Retina (tissue), 1 donor: Measurements from ENCODE around the gene ABCA13.

Source experiments
- DNase-seq: peaks from one replicate; pipeline ENCODE4 v3.0.0-alpha.2; 2016

The ABCA13 gene

DNA sequence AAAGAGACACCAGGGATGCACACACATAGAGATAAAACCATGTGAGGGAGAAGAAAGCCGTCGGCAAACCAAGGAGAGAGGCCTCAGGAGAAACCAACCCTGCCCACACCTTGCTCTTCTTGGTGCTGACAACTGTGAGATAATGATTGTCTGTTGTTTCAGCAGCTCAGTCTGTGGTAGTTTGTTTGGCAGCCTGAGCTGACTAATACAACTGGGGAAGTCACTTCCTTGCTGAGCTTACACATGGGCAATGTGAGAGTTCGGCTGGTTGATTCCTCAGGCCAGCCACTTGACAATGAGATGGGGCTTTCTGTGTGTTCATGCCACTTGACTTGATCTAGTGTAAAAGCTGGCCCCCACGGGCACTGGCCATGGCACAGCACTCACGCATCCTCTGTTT is 271.8 kb downstream of the ABCA13 start:
- DNase-seq = no peak

GRCh38 chr7:48446721-48447120 is 275.5 kb downstream of the ABCA13 start:
- DNase-seq = no peak

DNA sequence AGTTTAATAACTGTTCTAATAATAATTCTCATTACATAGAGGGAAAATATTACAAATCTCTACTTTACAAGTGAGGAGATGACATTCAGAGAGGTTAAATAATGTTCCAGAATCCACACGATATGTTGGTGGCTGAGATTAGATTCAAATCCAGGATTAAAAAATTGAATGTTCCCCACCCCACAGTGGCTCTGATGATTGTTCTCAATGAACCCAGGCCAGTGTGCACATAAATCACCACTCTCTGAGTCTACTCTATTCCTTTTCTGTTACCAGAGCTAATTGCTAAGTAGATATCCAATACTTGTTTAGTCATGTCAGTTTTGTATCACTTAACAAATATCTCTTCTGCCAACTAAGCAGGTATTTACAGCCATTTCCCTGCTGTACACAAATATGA is 281.0 kb downstream of the ABCA13 start:
- no peak for DNase-seq

DNA sequence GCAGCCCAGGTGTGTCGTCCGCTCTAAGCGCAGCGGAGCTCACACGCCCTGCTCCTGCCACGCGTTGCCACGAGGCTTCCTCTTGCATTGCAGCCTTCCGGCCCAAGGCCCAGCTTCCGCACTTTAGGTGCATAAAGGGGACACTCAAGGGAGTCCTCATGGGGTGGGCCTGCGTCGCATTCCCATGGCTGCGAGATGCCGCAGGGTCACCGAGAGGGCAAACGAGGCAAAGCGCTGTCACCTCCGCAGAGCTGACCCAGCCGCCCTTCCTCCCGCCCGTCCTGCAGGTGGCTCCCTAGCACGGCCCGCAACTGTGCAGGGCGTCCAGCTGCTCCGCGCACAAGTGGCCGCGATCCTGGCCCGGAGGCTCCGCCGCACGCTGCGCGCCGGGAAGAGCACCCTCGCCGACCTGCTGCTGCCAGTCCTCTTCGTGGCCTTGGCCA is 283.5 kb downstream of the ABCA13 start:
- no peak for DNase-seq

DNA sequence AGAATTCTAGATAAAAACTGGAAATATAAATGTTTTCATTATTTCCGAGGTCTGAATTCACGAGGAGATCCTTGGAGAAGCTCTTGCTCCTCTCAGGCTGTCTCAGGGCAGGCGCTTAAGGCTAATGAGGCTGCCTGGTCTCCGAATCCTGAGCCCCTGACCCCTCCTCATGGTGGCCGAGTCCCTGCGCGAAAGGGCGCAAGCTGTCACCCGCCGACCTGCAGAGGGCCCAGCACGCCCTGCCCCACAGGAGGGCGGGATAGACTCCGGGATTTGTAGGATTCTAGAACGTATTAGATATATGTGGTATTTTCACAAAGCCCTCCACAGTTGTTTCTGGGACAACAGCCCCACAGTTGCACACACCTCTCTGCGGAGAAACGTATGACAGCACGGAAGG is 284.1 kb downstream of the ABCA13 start:
- DNase-seq = no peak

GRCh38 chr7:48458701-48459524 is 287.7 kb downstream of the ABCA13 start:
- no peak for DNase-seq

DNA sequence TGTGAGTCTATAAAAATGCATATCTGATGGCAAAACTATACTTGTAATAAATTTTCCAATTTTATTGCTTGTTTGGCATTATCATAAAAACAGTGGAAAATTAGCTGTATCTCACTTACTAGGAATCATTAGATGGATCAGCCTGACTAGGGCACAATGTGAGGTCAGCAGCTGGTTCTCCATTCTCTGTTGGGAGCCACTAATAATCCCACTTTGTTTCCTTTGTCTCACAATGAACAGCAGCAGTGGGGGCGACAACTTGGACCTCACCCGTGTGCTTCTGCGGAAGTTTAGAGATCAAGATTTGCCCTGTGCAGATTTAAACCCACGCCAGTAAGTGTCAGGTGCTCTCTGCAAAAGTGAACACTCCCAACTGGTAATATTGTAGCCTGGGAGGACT is 295.5 kb downstream of the ABCA13 start:
- peak; percentile 48 for DNase-seq

DNA sequence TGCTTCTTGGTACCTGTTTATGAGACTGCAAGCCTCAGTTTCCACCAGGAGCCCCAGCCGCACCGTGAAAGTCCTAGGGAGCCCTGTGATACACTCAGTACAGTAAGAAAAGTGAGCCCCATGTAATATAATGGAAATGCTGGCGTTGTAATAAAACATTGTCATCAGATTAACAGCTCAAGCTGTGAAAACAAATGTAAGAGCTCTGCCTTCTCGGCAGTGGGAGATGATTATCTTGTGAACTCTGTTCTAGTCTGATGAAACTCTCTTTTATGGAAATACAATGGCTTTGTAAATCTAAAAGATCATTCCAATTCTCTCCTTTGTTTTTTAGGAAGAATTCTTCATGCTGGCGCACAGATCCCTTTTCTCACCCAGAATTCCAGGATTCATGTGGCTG is 299.9 kb downstream of the ABCA13 start:
- DNase-seq = no peak

DNA sequence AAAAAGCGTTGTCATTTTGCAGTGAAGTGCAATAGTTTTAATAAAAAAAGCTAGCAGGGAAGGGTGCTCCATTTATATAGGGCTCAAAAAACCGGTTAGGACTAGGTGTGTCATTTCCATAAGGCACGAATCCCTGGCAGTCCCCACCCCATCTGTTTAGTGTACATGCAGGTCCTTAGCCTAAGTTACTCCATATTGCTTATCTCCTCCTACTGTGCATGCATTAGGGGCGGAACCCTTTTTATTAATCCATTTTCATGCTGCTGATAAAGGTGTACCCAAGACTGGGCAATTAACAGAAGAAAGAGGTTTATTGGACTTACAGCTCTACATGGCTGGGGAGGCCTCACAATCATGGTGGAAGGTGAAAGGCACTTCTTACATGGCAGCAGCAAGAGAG is 301.4 kb downstream of the ABCA13 start:
- DNase-seq = no peak

DNA sequence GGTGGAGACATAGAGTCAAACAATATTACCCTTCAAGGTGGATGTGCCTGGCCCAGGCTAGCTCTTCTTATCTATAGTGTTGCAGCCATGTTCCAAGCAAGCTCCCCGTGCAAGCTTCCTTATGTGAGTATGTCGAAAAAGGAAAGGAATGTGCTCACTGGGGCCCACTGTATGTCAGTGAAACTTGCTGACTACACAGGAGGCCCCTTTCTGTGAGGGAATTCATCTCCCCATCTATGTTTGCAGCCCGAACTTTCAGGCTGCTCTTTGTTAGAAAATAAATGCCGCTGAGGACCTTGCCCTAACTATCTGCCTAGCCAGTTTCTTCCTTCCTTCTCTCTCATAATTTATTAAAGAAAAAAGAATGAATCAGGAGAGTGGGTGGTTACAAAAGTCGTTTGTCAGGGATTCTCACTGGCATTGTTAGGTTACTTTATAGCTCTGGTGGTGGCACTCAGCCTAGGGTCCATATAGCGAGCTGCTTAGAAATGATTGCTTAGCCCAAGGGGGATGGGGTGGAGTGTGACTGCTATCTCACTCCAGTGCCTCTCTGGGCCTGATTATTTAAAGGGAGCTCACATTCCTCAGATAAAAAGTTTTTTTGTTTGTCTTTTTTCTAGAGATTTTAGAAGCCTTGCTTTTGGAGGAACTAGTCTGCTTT is 302.1 kb downstream of the ABCA13 start:
- DNase-seq = no peak

DNA sequence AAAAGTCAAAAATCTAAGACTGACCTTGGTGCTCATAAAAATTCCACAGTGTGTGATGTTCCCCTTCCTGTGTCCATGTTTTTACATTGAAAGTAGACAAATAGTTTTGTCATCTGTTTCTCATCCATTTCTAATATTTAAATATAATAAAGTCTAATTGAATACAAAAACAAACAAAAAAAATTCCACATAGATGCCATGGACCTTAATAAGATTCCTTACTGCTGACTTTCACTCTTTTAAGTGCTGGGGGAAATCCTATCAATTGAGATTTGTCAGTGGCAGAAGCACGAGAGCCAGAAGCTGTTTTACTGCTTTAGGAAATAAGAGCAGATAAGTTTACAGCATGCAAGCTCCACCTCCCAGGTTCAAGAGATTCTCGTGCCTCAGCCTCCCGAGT is 310.0 kb downstream of the ABCA13 start:
- DNase-seq = no peak

DNA sequence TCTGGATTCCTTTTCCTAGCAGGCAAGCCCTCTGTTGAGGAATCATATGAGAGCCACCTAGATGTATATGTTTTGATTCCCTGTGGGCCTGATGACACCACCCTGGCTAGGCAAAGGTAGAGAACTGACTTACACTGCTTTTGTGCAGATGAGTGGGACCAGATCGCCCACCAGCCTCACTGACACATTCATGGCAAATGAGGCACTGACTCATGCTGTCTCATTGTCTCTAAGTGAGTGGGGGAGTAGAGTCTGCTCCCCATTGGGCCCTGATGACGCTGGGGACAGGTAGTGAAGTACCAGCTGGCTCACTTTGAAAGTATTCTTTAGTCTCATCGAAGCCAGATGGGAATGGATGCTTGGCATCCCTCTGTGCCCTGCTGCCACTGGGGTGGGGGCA is 326.3 kb downstream of the ABCA13 start:
- DNase-seq = no peak

- DNase-seq = no peak
These were observed 330.8 kb downstream of the ABCA13 start for GRCh38 chr7:48502021-48502420.

DNA sequence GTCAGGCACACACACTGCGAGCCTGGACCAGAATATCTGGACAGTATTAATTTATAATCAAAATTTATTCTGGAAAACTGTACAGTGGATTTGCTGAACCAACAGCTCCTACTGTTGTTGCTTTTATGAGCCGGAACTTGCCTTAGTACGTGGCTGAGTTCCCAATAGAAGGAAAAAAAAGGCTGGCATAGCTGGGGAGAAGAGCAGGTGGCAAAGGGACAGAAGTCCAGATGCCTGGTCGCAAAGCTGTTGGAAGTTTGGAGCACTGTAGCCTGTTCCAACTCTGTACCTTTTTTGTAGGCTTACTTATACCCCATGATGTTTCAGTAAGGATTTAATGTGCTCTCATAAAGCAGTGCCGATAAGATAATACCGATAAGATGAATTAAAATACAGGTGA is 333.8 kb downstream of the ABCA13 start:
- no peak for DNase-seq

DNA sequence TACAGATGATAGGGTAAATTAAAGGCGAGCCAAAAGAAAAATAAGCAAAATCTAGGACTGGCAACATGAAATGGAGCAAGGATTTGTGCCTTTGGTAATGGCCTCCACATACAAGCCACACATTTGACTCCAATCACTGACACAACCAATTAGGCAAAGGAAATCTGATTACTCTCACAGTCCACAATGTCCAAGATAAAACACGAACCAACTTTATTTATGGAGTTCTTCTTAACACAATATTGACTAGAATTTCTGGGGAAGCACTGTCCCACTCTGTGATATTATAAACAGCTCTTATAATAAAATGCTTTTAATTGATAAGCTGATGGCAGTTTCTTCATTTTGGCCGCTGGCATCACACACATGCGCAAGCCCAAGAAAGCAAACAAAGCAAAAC is 334.2 kb downstream of the ABCA13 start:
- no peak for DNase-seq

DNA sequence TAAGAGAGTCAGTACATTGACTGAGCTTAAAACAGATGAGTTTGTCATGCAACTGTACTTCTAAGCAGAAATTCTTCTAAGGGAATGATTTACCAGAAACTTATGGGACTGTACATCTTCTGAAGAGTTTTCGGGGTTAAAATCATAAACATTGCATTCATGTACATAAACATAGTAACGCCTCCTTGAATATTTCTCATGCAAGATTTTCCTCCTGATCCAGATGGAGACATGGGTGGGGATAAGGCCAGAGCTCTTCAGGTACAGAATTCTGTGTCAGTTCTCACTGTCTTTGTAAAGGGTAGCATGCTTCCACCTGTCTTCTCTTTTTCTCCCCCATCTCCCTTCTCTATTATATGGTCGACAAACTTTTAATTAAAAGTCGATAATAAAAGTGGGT is 335.3 kb downstream of the ABCA13 start:
- DNase-seq = no peak

DNA sequence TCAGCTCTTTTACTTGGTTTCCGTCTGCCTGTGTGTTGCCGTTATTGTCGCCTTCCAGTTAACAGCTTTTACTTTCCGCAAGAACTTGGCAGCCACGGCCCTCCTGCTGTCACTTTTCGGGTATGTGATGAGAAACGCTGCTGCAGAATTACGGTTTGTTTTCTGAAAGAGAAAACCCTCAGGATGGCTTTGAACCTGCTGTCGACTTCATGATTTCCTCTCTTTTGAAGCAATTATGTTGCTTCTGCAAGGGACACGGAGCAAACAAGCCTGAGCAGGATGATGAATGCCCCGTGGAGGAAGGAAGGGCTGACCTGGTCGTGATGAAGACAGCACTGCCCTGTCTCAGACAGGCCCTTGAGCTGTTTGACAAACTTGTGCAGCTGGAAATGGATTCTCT is 339.8 kb downstream of the ABCA13 start:
- DNase-seq = peak; percentile 55

DNA sequence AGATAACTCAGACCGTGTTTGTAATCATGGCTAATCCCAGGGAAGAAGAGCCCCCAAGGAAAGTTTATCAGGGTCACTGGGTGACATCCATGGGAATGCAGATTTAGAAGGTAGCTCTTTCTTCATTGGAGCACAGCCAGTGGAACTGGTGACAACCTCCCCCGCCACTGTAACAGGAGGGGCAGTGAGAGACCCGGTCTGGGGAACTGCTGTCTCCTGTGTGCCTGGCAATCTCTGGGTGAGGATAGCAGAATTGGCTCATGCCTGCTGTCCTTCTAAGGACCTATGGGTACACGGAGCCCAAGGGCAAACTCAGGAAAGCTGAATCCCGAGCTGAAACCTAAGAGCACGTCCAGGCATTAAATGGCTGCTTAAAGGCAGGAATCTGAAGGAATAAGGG is 341.6 kb downstream of the ABCA13 start:
- no peak for DNase-seq

GRCh38 chr7:48515171-48515570 is 343.9 kb downstream of the ABCA13 start:
- DNase-seq = no peak

GRCh38 chr7:48518092-48518491 is 346.8 kb downstream of the ABCA13 start:
- no peak for DNase-seq

DNA sequence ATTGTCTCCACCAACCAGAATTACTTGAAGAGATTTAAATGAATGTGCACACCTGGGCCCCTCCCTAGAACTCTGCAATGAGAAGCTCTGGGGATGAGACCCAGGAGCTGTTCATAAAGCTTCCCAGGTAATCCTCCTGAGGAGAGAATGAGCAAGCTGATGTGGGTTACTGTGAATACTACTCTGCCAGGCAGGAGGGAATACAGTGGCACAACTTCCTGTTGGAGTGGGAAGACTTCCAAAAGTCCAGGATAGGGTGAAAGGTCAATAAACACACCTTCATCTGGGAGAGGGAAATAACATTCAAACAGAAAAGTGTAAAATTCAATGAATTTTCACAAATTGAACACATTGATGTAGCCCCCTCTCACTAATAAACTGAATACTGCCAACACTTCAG is 351.4 kb downstream of the ABCA13 start:
- no peak for DNase-seq

GRCh38 chr7:48525736-48526732 is 354.8 kb downstream of the ABCA13 start:
- DNase-seq = no peak

DNA sequence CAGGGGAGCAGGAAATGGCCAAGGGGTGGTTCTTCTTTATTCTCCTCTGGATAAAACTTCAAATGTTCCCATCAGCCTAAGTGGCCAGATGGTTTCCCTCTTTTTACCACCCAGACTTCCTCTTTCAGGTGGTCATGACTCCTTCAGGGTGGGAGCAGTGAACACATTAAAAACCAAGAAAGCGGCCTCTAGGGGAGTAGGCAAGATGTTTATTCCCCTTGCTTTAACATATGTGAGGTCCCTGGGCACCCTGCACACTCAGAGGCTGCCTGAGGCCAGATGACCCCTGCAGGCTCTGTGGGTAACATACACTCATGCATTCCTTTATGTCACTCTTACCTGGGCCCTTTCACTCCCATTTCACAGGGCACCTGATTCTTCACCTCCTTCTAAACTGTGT is 357.4 kb downstream of the ABCA13 start:
- no peak for DNase-seq
